CD14-positive monocyte (primary cell): ENCODE results near the gene MGAM2. TPM values are rescaled to one million over a fixed set of nuclear protein-coding genes. Genes with fewer than 3 reads are reported as not detected.

ENCODE experiments used
- DNase-seq, 3 donors: peaks; one replicate each; pipeline ENCODE4 v3.0.0-alpha.2; 2011 to 2022
- H2AFZ ChIP-seq: 2 replicates; pipeline ENCODE4 v1.6.0; 2012; ENCODE audit warnings: mild to moderate bottlenecking, low read depth, low read length, inconsistent platforms; ENCODE audit not compliant: insufficient read depth, poor library complexity, severe bottlenecking
- H3K27ac ChIP-seq, 2 donors: 1 replicate in 1 of 2; 2 replicates in 1 of 2; pipeline ENCODE4 v1.5.1; 2012 to 2013; ENCODE audit warnings: low read length in 2 of 2, control low read depth in 1 of 2, inconsistent platforms in 1 of 2, low read depth in 1 of 2, mild to moderate bottlenecking in 1 of 2
- H3K27me3 ChIP-seq, 2 donors: one replicate each; pipeline versions ENCODE4 v1.6.0 to v1.6.1; 2011 to 2013; ENCODE audit warnings: low read length in 2 of 2; ENCODE audit not compliant: control insufficient read depth in 2 of 2, insufficient read depth in 2 of 2
- H3K36me3 ChIP-seq, 2 donors: replicated peaks in 1 of 2; 1 replicate in 1 of 2; 2 replicates in 1 of 2; pipeline versions ENCODE4 v1.5.1 to v1.6.1; 2012 to 2013; ENCODE audit warnings: low read length in 2 of 2, control low read depth in 1 of 2, inconsistent platforms in 1 of 2, mild to moderate bottlenecking in 1 of 2; ENCODE audit not compliant: insufficient read depth in 2 of 2, control insufficient read depth in 1 of 2
- H3K4me1 ChIP-seq, 2 donors: 1 replicate in 1 of 2; 2 replicates in 1 of 2; pipeline versions ENCODE4 v1.5.1 to v1.6.1; 2012 to 2013; ENCODE audit warnings: low read length in 2 of 2, control low read depth in 1 of 2, inconsistent platforms in 1 of 2, mild to moderate bottlenecking in 1 of 2, moderate library complexity in 1 of 2; ENCODE audit not compliant: insufficient read depth in 2 of 2, control insufficient read depth in 1 of 2
- H3K4me2 ChIP-seq: replicated peaks from 2 replicates; pipeline ENCODE3; 2012; ENCODE audit warnings: low read length, moderate library complexity, mild to moderate bottlenecking; ENCODE audit not compliant: poor library complexity, severe bottlenecking; ENCODE audit errors: extremely low read depth
- H3K4me3 ChIP-seq, 3 experiments: fragments of 200-600 bp in 1 of 3; sonication (generic) in 1 of 3; replicated peaks in 1 of 3; 1 replicate in 2 of 3; 2 replicates in 1 of 3; pipeline ENCODE4 v1.5.1; 2011 to 2013; ENCODE audit warnings: low read length in 3 of 3, mild to moderate bottlenecking in 3 of 3, control low read depth in 2 of 3, low read depth in 2 of 3, inconsistent platforms in 1 of 3, moderate library complexity in 1 of 3
- H3K79me2 ChIP-seq: 2 replicates; pipeline ENCODE4 v1.6.0; 2012; ENCODE audit warnings: mild to moderate bottlenecking, control low read depth, inconsistent platforms, low read length, moderate library complexity; ENCODE audit not compliant: insufficient read depth
- H3K9ac ChIP-seq: 2 replicates; pipeline ENCODE4 v1.6.0; 2017; ENCODE audit warnings: low read length, mild to moderate bottlenecking; ENCODE audit not compliant: insufficient read depth, poor library complexity, severe bottlenecking
- H3K9me3 ChIP-seq, 2 donors: replicated peaks in 1 of 2; 1 replicate in 1 of 2; 2 replicates in 1 of 2; pipeline versions ENCODE4 v1.5.1 to v1.6.1; 2012 to 2013; ENCODE audit warnings: low read length in 2 of 2, control low read depth in 1 of 2; ENCODE audit not compliant: control insufficient read depth in 1 of 2, insufficient read depth in 1 of 2
- H4K20me1 ChIP-seq: 2 replicates; pipeline ENCODE4 v1.6.0; 2012; ENCODE audit warnings: mild to moderate bottlenecking, low read length, control low read depth, moderate library complexity; ENCODE audit not compliant: insufficient read depth
- H3K27ac Mint-ChIP-seq, 7 donors: one replicate each; pipeline ENCODE4 v1.8.0; 2020; ENCODE audit warnings: mild to moderate bottlenecking in 7 of 7, mixed read lengths in 7 of 7, moderate library complexity in 6 of 7, inconsistent platforms in 2 of 7
- H3K27me3 Mint-ChIP-seq, 3 donors: one replicate each; pipeline ENCODE4 v1.8.0; 2021 to 2022; ENCODE audit warnings: low read depth in 3 of 3, mild to moderate bottlenecking in 3 of 3, mixed read lengths in 3 of 3, moderate library complexity in 3 of 3, inconsistent platforms in 1 of 3
- H3K36me3 Mint-ChIP-seq, 2 donors: one replicate each; pipeline ENCODE4 v1.8.0; 2020; ENCODE audit warnings: mixed read lengths in 2 of 2, inconsistent platforms in 1 of 2, mild to moderate bottlenecking in 1 of 2
- H3K4me1 Mint-ChIP-seq: one replicate; pipeline ENCODE4 v1.8.0; 2020; ENCODE audit warnings: mild to moderate bottlenecking, mixed read lengths
- H3K4me3 Mint-ChIP-seq, 2 donors: one replicate each; pipeline ENCODE4 v1.8.0; 2020; ENCODE audit warnings: mild to moderate bottlenecking in 2 of 2, mixed read lengths in 2 of 2, moderate library complexity in 1 of 2
- H3K9me3 Mint-ChIP-seq, 7 donors: one replicate each; pipeline ENCODE4 v1.8.0; 2020 to 2022; ENCODE audit warnings: mixed read lengths in 7 of 7, mild to moderate bottlenecking in 6 of 7, moderate library complexity in 6 of 7, inconsistent platforms in 2 of 7
- CTCF ChIP-seq: fragments of 200-600 bp; IDR thresholded peaks from one replicate; pipeline ENCODE4 v1.8.0; 2022; ENCODE audit warnings: antibody characterized with exemption, mild to moderate bottlenecking
- WGBS: methylation state at CpG from one replicate; pipeline ENCODE4 v1.1.5; 2013; ENCODE audit warnings: missing lambda C conversion rate; ENCODE audit not compliant: insufficient coverage; 5-methylcytosine and 5-hydroxymethylcytosine counted together
- intact Hi-C, 2 donors: fragments of 100-400 bp; cut with micrococcal nuclease; formaldehyde crosslinking; loops; one replicate each; pipeline versions ENCODE4 v1.15.0 to v1.15.1; 2023
- polyA plus RNA-seq, 3 donors: library from polyadenylated mRNA; depleted of rRNA in 1 of 3; unstranded in 2 of 3; stranded (reverse) in 1 of 3; fragments of 300-500 nt in 2 of 3; fragments of >200 nt in 1 of 3; fragmentation: Illumina TruSeq in 2 of 3; gene quantifications; 1 replicate in 2 of 3; 2 replicates in 1 of 3; pipeline ENCODE4 v1.2.3, GENCODE V29; 2012 to 2021

The MGAM2 gene
- polyA plus RNA-seq, 3 donors = 0.08 TPM; not detected in 2

DNA sequence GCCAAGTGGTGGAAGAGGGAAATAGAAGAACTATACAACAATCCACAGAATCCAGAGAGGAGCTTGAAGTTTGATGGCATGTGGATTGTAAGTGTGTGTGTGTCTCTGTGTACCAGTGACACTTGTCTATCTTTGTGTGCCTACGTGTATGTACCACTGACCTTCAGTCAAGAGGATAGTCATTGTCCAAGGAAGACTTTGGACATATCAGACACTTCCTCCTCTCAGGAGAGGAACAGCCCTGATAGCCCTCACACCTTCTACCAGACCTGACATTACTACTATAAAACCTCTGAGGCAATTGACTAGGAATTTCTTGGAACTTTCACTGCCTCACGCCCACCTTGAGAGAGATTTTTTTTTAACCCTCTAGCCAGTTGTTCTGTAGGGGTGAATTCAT, 19.6 kb upstream of the MGAM2 start:
- Mint-ChIP-seq H3K4me1 (no peaks in the 10 kb centered on the region), H3K27ac (no peak overlapping the region), H3K4me3 (no peak overlapping the region), H3K9me3 (no peaks in the 10 kb centered on the region), H3K36me3 (peaks cover 13 to 20% of the 10 kb centered on the region in 2 donors), H3K27me3 (peaks cover 0 to 2% (median 0%) of the 10 kb centered on the region in 3 donors)
- no peaks in the 10 kb centered on the region for H3K36me3 ChIP-seq
- TF ChIP-seq CTCF = no peak
- intact Hi-C loops = no loop called here
- H3K9ac ChIP-seq = no peak overlapping the region
- no peaks in the 10 kb centered on the region for H4K20me1 ChIP-seq
- no peak overlapping the region for H2AFZ ChIP-seq
- DNase-seq = no peak
- no peaks in the 10 kb centered on the region for H3K27me3 ChIP-seq
- H3K9me3 ChIP-seq = no peaks in the 10 kb centered on the region
- no peak overlapping the region for H3K4me3 ChIP-seq
- 100% methylated on average over 1 of the region's 2 CpGs for WGBS
- H3K27ac ChIP-seq = no peak overlapping the region
- H3K79me2 ChIP-seq = no peaks in the 10 kb centered on the region
- no peaks in the 10 kb centered on the region for H3K4me1 ChIP-seq
- H3K4me2 ChIP-seq = no peak overlapping the region

DNA sequence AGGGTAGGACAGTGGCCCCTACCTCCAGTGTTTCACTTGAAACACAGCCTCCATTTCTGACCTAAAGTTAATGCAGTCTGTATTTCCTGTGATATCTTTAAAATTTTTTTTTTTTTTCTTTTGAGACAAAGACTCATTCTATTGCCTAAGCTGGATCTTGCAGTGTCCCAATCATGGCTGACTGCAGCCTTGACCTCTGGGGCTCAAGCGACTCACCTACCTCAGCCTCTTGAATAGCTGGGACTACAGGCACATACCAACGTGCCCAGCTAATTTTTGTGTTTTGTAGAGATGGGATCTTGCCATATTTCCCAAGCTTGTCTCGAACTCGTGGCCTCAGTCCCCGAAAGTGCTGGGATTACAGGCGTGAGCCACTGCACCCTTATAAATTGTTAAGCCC, 16.7 kb upstream of the MGAM2 start:
- Histone ChIP-seq H2AFZ (no peak overlapping the region), H3K79me2 (no peaks in the 10 kb centered on the region), H3K36me3 (no peaks in the 10 kb centered on the region), H3K9me3 (no peaks in the 10 kb centered on the region), H3K27me3 (no peaks in the 10 kb centered on the region), H3K9ac (no peak overlapping the region), H3K4me3 (no peak overlapping the region), H4K20me1 (no peaks in the 10 kb centered on the region), H3K4me2 (no peak overlapping the region), H3K4me1 (peaks cover 7 to 11% of the 10 kb centered on the region in 2 donors), H3K27ac (no peak overlapping the region)
- TF ChIP-seq CTCF = no peak
- DNase-seq = no peak
- peaks cover 10 to 27% of the 10 kb centered on the region in 2 donors for H3K36me3 Mint-ChIP-seq
- no peaks in the 10 kb centered on the region for H3K9me3 Mint-ChIP-seq
- H3K4me3 Mint-ChIP-seq = no peak overlapping the region
- peaks cover 0 to 2% (median 0%) of the 10 kb centered on the region in 3 donors for H3K27me3 Mint-ChIP-seq
- WGBS = 100% methylated on average over 2 of the region's 6 CpGs
- intact Hi-C loops = loop anchor here in 1 of 2 donors (1.0 kb wide), 1 partner anchor 30 kb away; no protein-coding TSS in a partner anchor
- H3K4me1 Mint-ChIP-seq = peaks cover 20% of the 10 kb centered on the region
- no peak overlapping the region for H3K27ac Mint-ChIP-seq
